Parathyroid adenoma (tissue), 2 donors: Measurements from ENCODE around the gene BCO1.
A peak's percentile ranks its signal among the peaks of the same experiment; 100 is the strongest.

Source experiments
- H2AFZ ChIP-seq: fragments of 300-600 bp; sonication (generic); one replicate; pipeline ENCODE4 v1.7.0; 2017; ENCODE audit warnings: antibody characterized with exemption, mild to moderate bottlenecking
- H3K27ac ChIP-seq: fragments of 300-600 bp; sonication (generic); one replicate; pipeline ENCODE4 v1.7.0; 2017
- H3K27me3 ChIP-seq: fragments of 300-600 bp; sonication (generic); one replicate; pipeline ENCODE4 v1.7.0; 2017; ENCODE audit warnings: low read length; ENCODE audit not compliant: control insufficient read depth, insufficient read depth
- H3K36me3 ChIP-seq: fragments of 300-600 bp; sonication (generic); one replicate; pipeline ENCODE4 v1.7.0; 2017; ENCODE audit warnings: low read length; ENCODE audit not compliant: control insufficient read depth, insufficient read depth
- H3K4me1 ChIP-seq: fragments of 300-600 bp; sonication (generic); one replicate; pipeline ENCODE4 v1.7.0; 2017; ENCODE audit warnings: control low read depth
- H3K4me2 ChIP-seq: fragments of 300-600 bp; sonication (generic); one replicate; pipeline ENCODE4 v1.7.0; 2017; ENCODE audit warnings: low read length
- H3K4me3 ChIP-seq: fragments of 300-600 bp; sonication (generic); one replicate; pipeline ENCODE4 v1.7.0; 2017; ENCODE audit warnings: low read depth, low read length
- H3K79me2 ChIP-seq: fragments of 300-600 bp; sonication (generic); one replicate; pipeline ENCODE4 v1.7.0; 2017; ENCODE audit warnings: control low read depth
- H3K9ac ChIP-seq: fragments of 300-600 bp; sonication (generic); one replicate; pipeline ENCODE4 v1.7.0; 2017; ENCODE audit warnings: mild to moderate bottlenecking
- H3K9me3 ChIP-seq: fragments of 300-600 bp; sonication (generic); one replicate; pipeline ENCODE4 v1.7.0; 2017; ENCODE audit warnings: low read length; ENCODE audit not compliant: control insufficient read depth
- TF ChIP-seq, protein P1 (sequence below): fragments of 300-600 bp; sonication (generic); IDR thresholded peaks from one replicate; pipeline ENCODE4 v1.7.0; 2017; ENCODE audit warnings: antibody characterized with exemption, mild to moderate bottlenecking
- donor health status: primary hyperparathyroidism.

Gene BCO1

DNA sequence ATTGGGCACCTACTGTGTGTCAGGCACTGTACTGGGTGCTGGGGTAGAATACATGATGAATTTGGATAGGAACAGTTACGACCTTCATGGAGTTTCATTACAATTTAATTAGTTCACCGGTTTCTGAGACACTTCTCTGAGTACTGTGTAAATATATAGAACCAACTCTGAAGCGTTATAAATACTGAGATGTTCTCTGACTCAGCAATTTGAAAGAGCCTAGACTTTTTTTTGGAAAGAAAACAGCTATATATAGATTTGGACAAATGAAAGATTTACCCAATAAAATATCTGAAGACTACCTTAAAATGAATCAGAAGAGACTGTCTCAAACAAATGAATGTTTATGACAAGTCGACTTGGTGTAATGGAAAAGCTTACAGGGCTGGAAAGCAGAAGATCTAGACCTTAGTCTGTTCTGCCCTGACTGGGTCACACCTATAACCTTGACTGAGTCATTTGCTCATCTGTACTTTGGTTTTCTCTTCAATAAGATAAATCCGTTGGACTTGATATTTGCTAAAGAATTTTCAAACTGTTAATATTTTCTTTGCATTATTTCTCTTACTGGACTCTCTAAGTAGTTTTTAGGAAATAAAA is 71.7 kb downstream of the BCO1 start:
- Histone ChIP-seq H3K27ac (no peak overlapping the region), H3K4me1 (no peaks in the 10 kb centered on the region), H3K9me3 (no peaks in the 10 kb centered on the region), H3K79me2 (peaks cover 9% of the 10 kb centered on the region), H3K9ac (no peak overlapping the region), H3K27me3 (no peaks in the 10 kb centered on the region), H2AFZ (no peak overlapping the region), H3K4me2 (no peak overlapping the region), H3K4me3 (no peak overlapping the region), H3K36me3 (no peaks in the 10 kb centered on the region)
- TF ChIP-seq, protein P1, sequence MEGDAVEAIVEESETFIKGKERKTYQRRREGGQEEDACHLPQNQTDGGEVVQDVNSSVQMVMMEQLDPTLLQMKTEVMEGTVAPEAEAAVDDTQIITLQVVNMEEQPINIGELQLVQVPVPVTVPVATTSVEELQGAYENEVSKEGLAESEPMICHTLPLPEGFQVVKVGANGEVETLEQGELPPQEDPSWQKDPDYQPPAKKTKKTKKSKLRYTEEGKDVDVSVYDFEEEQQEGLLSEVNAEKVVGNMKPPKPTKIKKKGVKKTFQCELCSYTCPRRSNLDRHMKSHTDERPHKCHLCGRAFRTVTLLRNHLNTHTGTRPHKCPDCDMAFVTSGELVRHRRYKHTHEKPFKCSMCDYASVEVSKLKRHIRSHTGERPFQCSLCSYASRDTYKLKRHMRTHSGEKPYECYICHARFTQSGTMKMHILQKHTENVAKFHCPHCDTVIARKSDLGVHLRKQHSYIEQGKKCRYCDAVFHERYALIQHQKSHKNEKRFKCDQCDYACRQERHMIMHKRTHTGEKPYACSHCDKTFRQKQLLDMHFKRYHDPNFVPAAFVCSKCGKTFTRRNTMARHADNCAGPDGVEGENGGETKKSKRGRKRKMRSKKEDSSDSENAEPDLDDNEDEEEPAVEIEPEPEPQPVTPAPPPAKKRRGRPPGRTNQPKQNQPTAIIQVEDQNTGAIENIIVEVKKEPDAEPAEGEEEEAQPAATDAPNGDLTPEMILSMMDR = no peak

GRCh38 chr16:81311762-81312161 is 73.3 kb downstream of the BCO1 start:
- TF ChIP-seq, protein P1 = no peak
- H3K4me2 ChIP-seq = no peak overlapping the region

GRCh38 chr16:81313701-81314602 is 75.5 kb downstream of the BCO1 start:
- H3K36me3 ChIP-seq = no peaks in the 10 kb centered on the region
- peak overlapping the region; percentile 94 for H3K4me2 ChIP-seq
- peak overlapping the region; percentile 73 for H3K27ac ChIP-seq
- peaks cover 28% of the 10 kb centered on the region for H3K79me2 ChIP-seq
- no peaks in the 10 kb centered on the region for H3K27me3 ChIP-seq
- TF ChIP-seq, protein P1 = no peak
- H3K4me3 ChIP-seq = peak overlapping the region; percentile 90
- H3K9me3 ChIP-seq = no peaks in the 10 kb centered on the region
- peak overlapping the region; percentile 43 for H3K9ac ChIP-seq
- peak overlapping the region; percentile 98 for H2AFZ ChIP-seq
- peaks cover 4% of the 10 kb centered on the region for H3K4me1 ChIP-seq

More at GRCh38 chr16:81311762-81312161, 73.3 kb downstream of the BCO1 start:
- Histone ChIP-seq H3K9ac (no peak overlapping the region), H3K9me3 (no peaks in the 10 kb centered on the region), H3K36me3 (no peaks in the 10 kb centered on the region), H3K79me2 (peaks cover 15% of the 10 kb centered on the region), H3K27ac (no peak overlapping the region), H3K27me3 (no peaks in the 10 kb centered on the region), H2AFZ (no peak overlapping the region), H3K4me1 (peaks cover 4% of the 10 kb centered on the region), H3K4me3 (no peak overlapping the region)

DNA sequence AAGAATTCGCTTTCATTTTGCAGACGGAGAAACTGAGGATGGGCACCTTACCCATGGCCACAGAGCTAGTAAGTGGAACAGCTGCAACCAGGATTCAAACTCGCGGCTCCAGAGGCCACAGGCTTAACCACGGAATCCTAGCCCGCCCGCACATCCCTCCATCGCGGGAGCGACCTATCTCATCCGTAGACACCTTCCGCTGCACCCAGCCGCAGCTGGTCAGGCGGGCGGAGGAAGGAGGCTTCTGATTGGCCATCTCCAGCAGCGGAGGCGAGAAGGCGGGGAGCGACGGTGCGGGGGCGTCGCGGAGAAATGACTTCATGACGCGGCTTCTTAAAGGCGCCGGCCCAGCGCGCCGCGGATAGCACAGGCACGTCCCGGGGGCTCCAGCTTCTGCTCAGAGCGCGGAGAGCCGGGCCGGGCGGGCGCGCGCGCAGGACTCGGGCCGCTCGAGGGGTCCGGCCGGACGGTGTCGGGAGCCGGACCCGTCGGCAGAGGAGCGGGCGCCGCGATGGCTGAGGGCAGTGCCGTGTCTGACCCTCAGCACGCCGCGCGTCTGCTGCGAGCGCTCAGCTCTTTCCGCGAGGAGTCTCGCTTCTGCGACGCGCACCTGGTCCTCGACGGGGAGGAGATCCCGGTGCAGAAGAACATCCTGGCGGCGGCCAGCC is 76.2 kb downstream of the BCO1 start, which contains the start of gene GAN:
TSS of gene GAN (plus strand) at position 360 of the 668 bp plus-strand sequence. CDS start at position 512, 152 bp downstream.
- Histone ChIP-seq H3K27ac (peak within 1 kb of the TSS; percentile 73), H3K9me3 (no peaks in the 10 kb centered on the region), H3K79me2 (peaks cover 33% of the 10 kb centered on the region), H3K4me2 (peak within 1 kb of the TSS; percentile 94), H3K36me3 (no peaks in the 10 kb centered on the region), H3K9ac (peak within 1 kb of the TSS; percentile 43), H3K4me3 (peak within 1 kb of the TSS; percentile 90), H3K4me1 (peaks cover 4% of the 10 kb centered on the region), H2AFZ (peak within 1 kb of the TSS; percentile 98), H3K27me3 (no peaks in the 10 kb centered on the region)
- TF ChIP-seq, protein P1 = no peak
